Stimulated activated naive CD8-positive, alpha-beta T cell treated with anti-CD3 and anti-CD28 coated beads, Interleukin-15, Interleukin-2, amounts not matched to agents 100 ng/mL and 50 ng/mL, for 24 hours (primary cell): Measurements from ENCODE around the gene QRFP.

Experiments used
- H3K27ac Mint-ChIP-seq: one replicate; pipeline ENCODE4 v1.8.0; 2021; ENCODE audit warnings: mild to moderate bottlenecking, mixed read lengths
- H3K27me3 Mint-ChIP-seq: one replicate; pipeline ENCODE4 v1.8.0; 2021; ENCODE audit warnings: mixed read lengths
- H3K36me3 Mint-ChIP-seq: one replicate; pipeline ENCODE4 v1.8.0; 2021; ENCODE audit warnings: low read depth, mixed read lengths
- H3K4me1 Mint-ChIP-seq: one replicate; pipeline ENCODE4 v1.8.0; 2021; ENCODE audit warnings: low read depth, mixed read lengths
- H3K4me3 Mint-ChIP-seq: one replicate; pipeline ENCODE4 v1.8.0; 2021; ENCODE audit warnings: mild to moderate bottlenecking, mixed read lengths
- H3K9me3 Mint-ChIP-seq: one replicate; pipeline ENCODE4 v1.8.0; 2021; ENCODE audit warnings: mixed read lengths

The QRFP gene

DNA sequence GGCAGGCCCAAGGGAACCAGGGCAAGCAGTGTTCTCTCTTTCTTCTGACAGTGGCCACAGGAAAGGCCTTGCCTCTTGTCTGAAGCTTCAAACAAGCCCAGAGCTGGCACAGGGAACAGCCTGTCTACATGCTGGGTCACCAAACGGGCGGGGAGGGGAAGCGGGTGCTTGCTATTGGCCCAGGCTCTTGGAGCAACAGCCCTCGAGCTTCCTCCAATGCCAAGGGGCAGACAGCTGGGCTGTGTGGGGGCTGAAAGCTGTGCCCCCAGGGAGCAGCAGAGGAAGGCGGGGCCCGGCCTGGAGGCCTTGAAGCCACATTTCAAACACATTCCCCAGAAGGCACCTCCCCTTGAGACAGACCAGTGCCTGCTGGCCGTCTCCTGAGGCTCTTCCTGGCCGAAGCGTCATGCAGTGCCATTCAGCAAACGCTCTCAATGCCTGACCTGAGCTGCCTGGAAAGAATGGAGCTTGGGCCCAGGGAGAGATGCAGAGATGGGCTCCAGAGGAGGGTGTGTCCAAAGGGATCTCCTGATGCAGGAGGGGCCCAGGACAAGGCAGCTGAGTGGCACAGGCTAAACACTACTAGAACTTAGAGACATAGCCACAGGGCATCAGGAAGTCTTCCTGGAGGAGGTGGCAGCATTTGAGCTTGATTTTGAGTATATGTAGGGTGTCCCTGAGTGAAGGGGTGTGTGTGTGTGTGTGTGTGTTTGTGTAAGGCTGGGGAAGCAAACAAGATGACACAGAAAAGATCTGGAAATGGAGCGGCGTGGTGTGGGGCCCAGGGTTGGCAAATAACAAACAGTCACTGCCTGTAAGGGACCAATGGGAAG, 39.9 kb upstream of the QRFP start:
- Mint-ChIP-seq H3K27me3 (peaks cover 60% of the 10 kb centered on the region), H3K4me3 (no peak overlapping the region), H3K27ac (no peak overlapping the region), H3K36me3 (no peaks in the 10 kb centered on the region), H3K4me1 (peaks cover 13% of the 10 kb centered on the region), H3K9me3 (no peaks in the 10 kb centered on the region)

DNA sequence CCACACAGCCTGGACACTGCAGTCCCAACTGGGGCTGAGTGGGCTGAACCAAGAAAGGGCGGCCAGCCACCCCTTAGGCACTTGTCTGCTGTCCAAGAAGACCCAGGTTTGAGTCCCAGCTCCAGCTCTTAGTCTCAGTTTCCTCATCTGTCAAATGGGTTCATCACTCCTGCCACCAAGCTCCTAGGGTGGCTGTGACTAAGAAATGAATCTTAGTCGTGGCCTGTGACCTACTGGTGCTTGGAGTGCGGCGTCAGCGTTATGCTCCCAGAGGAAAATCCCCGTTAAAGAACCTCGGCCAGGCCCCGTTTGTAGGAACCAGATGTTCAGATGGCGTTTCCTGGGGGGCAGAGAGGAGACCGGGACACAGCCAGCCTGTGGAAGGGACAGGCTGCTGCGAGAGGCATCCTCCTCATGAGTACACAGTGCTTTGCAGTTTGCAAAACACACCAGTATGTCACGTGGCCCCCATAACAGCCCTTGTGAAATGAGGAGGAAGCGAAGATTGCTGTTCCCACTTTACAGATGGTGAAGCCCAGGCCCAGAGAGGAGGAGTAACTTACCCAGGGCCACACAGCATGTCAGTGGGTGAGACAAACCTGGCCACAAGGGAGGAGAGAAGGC, 39.1 kb upstream of the QRFP start:
- H3K36me3 Mint-ChIP-seq: no peaks in the 10 kb centered on the region
- no peak overlapping the region for H3K4me3 Mint-ChIP-seq
- H3K27me3 Mint-ChIP-seq: peaks cover 54% of the 10 kb centered on the region
- H3K9me3 Mint-ChIP-seq: no peaks in the 10 kb centered on the region
- peaks cover 10% of the 10 kb centered on the region for H3K4me1 Mint-ChIP-seq
- no peak overlapping the region for H3K27ac Mint-ChIP-seq

DNA sequence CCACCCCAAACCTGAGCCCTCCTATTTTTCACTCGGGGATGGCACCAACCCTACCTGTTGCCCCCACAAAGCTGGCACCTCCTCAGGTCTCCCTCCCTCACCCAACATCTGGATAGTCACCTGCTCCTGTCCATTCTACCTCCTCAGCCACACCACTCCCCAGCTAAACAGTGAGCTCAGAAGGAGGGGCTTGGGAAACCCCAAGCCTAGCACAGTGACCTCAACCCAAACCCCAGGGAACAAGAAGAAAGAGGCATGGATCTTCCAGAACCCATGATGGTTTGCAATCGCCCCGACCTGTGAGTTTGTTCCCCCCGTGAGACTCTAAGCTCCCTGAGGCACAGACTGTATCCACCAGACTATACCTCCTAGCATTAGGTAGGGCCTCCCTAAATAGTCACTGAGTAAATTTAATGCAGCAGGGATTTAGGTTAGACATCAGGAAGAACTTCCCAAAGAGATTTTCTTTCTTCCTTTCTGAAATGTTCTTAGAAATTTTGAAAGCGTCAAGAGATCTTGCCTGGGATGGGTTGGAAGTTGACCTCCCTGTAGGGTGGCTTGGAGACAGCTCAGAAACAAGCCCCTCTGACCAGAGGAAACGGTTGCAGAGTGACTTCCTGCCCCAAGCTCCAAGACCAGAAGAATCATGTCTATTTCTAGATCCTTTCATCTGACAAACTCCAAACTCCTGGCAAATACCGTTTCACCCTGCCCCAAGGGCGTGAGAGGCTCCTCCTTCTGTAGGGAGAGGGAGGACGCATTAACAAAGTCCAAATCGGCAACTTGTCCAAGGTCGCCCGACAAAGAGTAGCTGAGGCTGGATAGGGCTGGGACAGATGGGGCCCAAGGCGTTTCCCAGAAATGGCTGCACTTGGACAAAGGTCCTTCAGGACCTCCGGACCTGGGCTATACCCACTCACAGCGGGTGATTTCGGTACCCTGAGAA, 38.4 kb upstream of the QRFP start:
- H3K9me3 Mint-ChIP-seq: no peaks in the 10 kb centered on the region
- no peaks in the 10 kb centered on the region for H3K36me3 Mint-ChIP-seq
- H3K27me3 Mint-ChIP-seq: peaks cover 49% of the 10 kb centered on the region
- no peak overlapping the region for H3K27ac Mint-ChIP-seq
- no peak overlapping the region for H3K4me3 Mint-ChIP-seq
- peaks cover 6% of the 10 kb centered on the region for H3K4me1 Mint-ChIP-seq

DNA sequence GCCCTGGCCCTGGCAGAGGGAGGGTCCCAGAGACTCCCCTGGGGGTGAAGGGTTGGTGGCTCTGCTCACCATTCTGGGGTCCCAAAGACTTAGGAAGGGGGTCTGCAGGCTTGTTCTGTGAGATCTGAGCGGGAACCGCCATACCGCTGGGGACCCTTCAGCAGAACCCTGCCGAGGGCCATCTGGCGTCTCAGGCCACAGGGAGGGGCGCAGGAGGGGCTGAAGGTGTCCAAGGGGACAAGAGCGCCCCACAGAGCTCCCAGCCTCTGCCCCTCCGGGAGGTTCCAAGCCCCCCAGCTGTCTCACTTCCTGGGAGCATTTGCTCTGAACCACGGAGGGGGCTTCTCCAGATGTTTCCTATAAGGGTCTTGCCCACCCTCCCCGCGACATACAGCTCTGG, 37.6 kb upstream of the QRFP start:
- Mint-ChIP-seq H3K4me3 (no peak overlapping the region), H3K4me1 (peaks cover 6% of the 10 kb centered on the region), H3K27me3 (peaks cover 52% of the 10 kb centered on the region), H3K27ac (no peak overlapping the region), H3K36me3 (no peaks in the 10 kb centered on the region), H3K9me3 (no peaks in the 10 kb centered on the region)

DNA sequence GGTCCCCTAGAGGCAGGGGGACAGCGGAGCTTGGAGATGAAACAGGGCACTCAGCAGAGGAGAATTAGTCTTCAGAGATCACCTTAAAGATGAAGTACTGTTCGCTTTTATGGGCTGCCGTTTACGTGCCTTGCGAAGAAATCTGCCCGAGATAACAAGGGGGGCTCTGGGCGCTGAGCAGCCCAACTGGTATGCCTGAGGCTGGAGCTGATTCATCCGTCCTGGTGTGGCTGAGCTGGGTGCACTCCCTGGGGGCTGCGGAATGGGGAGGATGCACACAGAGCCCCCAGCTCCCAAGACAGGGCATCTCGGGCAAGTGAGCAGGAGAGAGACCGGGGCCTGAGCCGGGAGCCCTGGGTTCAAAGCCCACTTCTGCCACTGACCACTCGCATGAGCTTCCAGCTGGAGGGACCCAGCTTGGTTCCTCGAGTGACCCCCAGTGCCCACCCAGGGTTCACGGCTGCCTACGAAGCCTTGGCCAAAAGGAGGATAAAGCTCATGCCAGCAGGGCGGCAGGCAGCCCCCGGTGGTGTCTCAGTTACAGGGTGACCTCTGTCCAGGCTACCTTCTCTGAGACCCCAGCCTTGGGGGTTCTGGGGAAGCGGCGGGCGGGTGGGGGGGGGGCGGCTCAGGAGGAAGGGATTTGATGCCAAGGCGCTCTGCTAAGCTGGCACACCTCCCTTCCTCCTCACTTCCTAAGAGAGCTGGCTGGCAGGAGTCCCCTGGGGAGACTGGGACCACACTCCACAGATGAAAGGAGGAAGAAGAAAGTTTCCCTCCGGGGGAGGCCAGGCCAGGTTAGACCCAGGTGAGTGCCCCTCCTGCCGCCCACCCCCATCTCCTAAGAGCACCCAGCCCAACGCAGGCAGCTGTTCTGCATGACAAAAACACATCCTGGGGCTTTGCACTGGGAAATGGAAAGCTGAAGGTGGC, 36.8 kb upstream of the QRFP start:
- peaks cover 48% of the 10 kb centered on the region for H3K27me3 Mint-ChIP-seq
- H3K4me1 Mint-ChIP-seq: peaks cover 6% of the 10 kb centered on the region

DNA sequence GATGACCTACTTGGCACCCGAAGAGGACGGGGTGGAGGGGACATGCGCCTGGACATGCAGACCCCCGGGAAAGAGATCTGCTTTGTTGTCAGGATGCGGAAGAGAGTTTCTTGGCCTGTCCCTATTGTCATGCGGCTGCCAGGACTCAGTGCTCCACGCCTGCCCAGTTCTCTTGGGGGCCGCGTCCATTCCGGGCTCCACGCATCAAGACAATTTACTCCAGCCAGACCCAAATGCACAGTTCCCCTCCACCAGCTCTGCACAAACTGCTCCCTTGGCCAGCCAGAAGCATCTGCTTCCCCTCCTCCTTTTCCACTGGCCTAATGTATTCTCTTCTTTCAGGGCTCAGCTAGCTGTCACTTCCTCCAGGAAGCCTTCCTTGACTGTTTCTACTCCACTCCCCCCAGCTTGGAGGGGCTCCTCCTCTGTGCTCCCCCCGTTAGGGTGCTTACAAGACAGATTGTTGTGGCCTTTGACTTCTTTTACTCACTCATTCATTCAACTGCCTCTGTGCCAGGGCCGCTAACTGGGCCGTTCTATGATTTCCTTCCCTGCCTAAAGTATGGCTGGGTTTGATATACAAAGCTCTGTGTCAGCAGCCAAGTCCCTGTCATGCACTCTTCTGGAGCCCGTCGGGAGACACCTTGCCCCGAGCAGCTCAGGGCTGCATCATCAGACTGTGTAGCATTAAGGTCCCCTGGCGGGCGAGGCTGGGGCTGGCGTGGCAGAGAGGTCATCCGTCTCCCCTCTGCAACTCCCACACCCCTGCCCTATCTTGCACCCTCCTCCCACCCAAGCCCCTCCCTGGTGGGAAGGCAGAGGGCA, 35.9 kb upstream of the QRFP start:
- peaks cover 42% of the 10 kb centered on the region for H3K27me3 Mint-ChIP-seq
- H3K9me3 Mint-ChIP-seq: no peaks in the 10 kb centered on the region
- H3K4me1 Mint-ChIP-seq: peaks cover 6% of the 10 kb centered on the region
- no peaks in the 10 kb centered on the region for H3K36me3 Mint-ChIP-seq
- no peak overlapping the region for H3K4me3 Mint-ChIP-seq
- no peak overlapping the region for H3K27ac Mint-ChIP-seq

More for the DNA sequence above, 36.8 kb upstream of the QRFP start:
- Mint-ChIP-seq H3K27ac (no peak overlapping the region), H3K9me3 (no peaks in the 10 kb centered on the region), H3K36me3 (no peaks in the 10 kb centered on the region), H3K4me3 (no peak overlapping the region)

DNA sequence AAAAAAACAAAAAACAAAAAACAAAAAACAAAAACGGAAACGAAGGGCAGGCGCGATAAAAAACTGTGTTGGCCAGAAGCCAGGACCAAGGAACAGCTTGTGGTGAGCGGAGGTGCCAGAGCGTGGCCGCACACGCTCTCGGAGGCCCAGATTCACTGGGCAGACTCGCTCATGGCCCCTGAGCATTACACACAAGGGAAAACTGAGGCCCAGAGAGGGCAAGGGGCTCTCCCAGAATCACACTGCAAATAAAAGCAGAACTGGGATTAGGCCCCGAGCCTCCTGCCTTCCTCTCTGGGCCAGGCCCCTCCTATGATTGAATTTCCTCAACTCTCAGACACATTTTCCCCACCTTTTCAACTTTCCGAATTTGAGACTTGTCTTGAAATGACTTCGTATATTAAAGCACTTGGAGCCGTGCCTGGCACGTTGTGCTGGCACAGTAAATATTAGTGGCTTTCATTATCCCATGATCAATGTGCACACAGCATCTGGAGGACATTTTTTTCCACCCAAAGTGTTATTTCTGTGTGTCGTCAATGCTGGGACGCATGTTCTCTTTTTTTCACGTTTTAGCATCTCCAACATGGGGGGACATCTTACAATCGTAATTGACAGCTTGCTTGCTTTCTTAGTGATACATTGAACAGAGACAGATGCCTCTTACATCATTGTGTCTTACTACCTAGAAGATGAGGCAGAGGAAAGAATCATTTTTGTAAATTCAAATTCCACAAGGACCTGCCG, 35.1 kb upstream of the QRFP start:
- no peak overlapping the region for H3K4me3 Mint-ChIP-seq
- H3K4me1 Mint-ChIP-seq: peaks cover under 1% of the 10 kb centered on the region
- H3K27ac Mint-ChIP-seq: no peak overlapping the region
- H3K36me3 Mint-ChIP-seq: no peaks in the 10 kb centered on the region
- H3K27me3 Mint-ChIP-seq: peaks cover 35% of the 10 kb centered on the region
- no peaks in the 10 kb centered on the region for H3K9me3 Mint-ChIP-seq

DNA sequence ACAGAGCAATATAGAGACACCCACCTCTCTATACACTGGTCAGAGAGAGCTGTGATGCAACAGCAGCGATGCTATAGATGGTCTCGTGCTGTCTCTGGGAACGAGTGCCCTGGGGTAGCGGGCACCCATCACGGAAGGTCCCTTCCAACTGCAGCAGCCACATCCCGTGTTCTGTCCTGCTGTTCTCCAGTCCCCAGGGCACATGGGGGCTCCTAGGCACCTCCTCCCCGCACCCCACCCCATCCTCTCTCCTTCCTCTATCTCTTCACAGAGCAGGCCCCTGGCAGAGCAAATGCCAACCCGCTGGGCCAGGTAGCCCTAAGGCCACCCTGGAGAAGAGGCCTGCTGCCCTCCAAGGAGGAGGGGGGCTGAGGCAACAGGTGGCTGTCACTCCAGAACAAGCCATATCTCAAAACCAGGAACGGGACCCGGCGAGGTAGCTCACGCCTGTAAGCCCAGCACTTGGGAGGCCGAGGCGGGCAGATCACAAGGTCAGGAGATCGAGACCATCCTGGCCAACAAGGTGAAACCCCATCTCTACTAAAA, 34.3 kb upstream of the QRFP start:
- Mint-ChIP-seq H3K27ac (no peak overlapping the region), H3K4me3 (no peak overlapping the region), H3K27me3 (peaks cover 30% of the 10 kb centered on the region), H3K4me1 (no peaks in the 10 kb centered on the region), H3K9me3 (no peaks in the 10 kb centered on the region), H3K36me3 (no peaks in the 10 kb centered on the region)

DNA sequence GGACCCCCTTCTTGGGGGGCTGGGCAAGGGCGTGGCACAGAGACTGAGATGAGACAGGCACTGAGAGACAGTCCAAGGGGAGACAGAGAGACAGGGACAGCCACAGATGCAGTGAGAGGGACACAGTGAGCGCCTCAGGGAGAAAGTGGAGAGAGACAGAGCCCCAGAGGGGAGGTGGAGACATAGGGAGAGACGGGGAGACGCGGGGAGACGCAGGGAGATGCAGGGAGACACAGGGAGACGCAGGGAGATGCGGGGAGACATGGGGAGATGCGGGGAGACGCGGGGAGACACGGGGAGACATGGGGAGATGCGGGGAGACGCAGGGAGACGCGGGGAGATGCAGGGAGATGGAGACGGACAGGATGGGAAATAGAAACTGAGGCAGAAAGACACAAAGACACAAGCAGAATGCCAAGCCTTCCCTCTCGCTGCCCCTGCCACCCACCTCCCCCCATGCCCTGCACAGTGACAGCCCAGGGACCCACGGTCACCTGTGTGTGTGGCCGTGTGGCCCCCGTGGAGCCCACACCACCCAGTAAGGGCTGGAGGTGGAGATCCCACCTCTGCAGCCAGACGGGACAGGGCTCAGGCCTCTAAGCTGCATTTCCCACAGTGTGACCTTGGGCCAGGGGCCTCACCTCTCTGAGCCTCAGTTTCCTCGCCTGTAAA, 33.7 kb upstream of the QRFP start:
- peaks cover 27% of the 10 kb centered on the region for H3K27me3 Mint-ChIP-seq
- no peak overlapping the region for H3K27ac Mint-ChIP-seq
- no peaks in the 10 kb centered on the region for H3K36me3 Mint-ChIP-seq
- no peaks in the 10 kb centered on the region for H3K9me3 Mint-ChIP-seq
- no peak overlapping the region for H3K4me3 Mint-ChIP-seq
- no peaks in the 10 kb centered on the region for H3K4me1 Mint-ChIP-seq

DNA sequence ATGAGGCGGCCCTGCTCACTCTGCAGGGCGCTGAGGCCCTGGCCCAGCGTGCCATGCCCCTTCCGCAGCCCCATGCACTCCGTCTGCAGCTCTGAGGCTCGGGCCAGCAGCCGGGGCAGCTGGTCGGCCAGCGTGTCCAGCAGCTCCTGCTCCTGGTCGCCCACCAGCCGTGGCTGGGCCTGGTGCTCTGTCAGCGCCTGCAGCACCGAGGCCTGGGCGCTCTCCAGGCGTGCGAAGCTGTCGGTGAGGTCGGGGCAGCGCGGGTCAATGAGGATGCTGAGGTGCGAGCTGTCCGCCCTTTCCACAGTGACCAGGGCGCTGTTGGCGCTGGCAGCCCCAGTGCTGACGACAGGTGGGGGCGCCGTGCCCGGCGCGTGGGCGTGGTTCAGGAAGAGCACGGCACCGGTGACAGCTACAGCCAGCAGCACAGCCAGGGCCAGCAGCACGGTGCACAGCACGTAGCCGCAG, 33.0 kb upstream of the QRFP start:
- H3K27ac Mint-ChIP-seq: no peak overlapping the region
- no peak overlapping the region for H3K4me3 Mint-ChIP-seq
- H3K36me3 Mint-ChIP-seq: no peaks in the 10 kb centered on the region
- H3K27me3 Mint-ChIP-seq: peaks cover 20% of the 10 kb centered on the region
- H3K4me1 Mint-ChIP-seq: no peaks in the 10 kb centered on the region
- no peaks in the 10 kb centered on the region for H3K9me3 Mint-ChIP-seq

DNA sequence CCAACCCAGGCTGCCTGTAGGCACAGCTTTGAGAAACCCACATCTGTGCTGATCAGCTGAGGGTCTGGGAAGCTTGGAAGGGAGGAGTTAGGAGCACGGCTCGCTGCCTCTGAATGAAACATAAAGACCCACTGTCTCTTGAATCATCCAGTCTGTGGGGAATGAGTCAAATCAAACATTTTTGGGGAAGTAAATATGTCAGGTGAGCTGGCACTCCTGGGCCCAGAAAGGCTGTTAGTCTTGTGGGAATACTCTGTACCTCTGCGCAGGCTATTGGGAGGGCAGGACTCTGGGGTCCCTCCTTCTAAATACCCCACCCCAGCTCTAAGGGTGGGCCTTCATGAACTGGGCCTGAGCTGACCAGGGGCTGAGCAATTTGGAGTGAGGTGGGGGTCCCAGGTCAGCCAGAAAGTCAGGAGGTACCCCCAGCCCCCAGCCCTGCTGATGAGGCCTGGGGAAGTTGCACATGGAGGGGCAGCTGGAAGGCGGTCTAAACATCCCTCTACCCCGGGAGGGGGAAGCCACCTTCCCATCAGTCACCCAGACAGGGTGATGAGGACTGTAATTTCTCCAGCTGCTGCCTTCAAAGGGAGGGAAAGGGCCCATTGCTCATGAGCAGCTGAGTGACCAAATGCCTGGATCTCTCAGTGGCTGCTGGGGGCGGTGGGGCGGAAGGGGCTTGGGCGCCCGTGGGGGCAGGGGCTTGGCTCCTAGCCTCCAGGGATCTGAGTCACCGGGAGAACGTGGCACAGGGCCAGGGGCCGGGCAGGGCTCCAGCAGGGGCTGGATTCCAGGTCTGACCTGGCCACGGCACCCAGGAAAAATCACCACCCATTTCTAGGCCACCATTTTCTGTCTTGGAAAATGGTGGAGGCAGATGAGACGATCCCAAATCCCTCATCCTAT, 31.6 kb upstream of the QRFP start:
- Mint-ChIP-seq H3K27ac (no peak overlapping the region), H3K36me3 (no peaks in the 10 kb centered on the region), H3K4me3 (no peak overlapping the region), H3K27me3 (peaks cover 18% of the 10 kb centered on the region), H3K9me3 (no peaks in the 10 kb centered on the region), H3K4me1 (no peaks in the 10 kb centered on the region)
